ENCODE results near the gene PRKG1. TPM values are rescaled to one million over a fixed set of nuclear protein-coding genes. Genes with fewer than 3 reads are reported as not detected.

Gene PRKG1
- total and polyA plus RNA-seq, 2 experiments from 2014 or later = 10.7 to 21.8 TPM

- H2AFZ ChIP-seq = peak overlapping the region; percentile 46; the same call in 1 of the 2 replicates
- in situ Hi-C loops (cut with MboI) = no loop called here
- 0 to 11% methylated on average over 1 of the region's 1 CpG for WGBS, 2 experiments (ENCODE audit: low coverage in 1 of 2, low lambda C conversion rate in 2 of 2, missing lambda C conversion rate in 2 of 2)
- H3K27ac ChIP-seq = peak overlapping the region; percentile 97
- H3K9ac ChIP-seq = peak overlapping the region; percentile 76
- H3K4me3 ChIP-seq = peak overlapping the region; percentile 59
- no peaks in the 10 kb centered on the region for H3K9me2 ChIP-seq (ENCODE audit: insufficient read depth)
- peaks cover 29% of the 10 kb centered on the region for H3F3A ChIP-seq (ENCODE audit: insufficient read depth)
- no peaks in the 10 kb centered on the region for H3K79me2 ChIP-seq (ENCODE audit: insufficient read depth)
- H3K27me3 ChIP-seq (replicated peaks; ENCODE audit: insufficient read depth) = no peaks in the 10 kb centered on the region
- no peaks in the 10 kb centered on the region for H4K20me1 ChIP-seq (ENCODE audit: insufficient read depth)
- no peak for TF ChIP-seq EZH2 (IDR thresholded peaks at IDR 0.05; ENCODE audit: insufficient read depth, poor library complexity, severe bottlenecking)
- TF ChIP-seq EZH2phosphoT487 (IDR thresholded peaks at IDR 0.05; ENCODE audit: insufficient read depth, low read depth) = no peak
- no peaks in the 10 kb centered on the region for H3K36me3 ChIP-seq (ENCODE audit: low read depth)
- peak overlapping the region; percentile 74 for H3K4me2 ChIP-seq (ENCODE audit: unreplicated experiment)
- peaks cover 24% of the 10 kb centered on the region for H3K4me1 ChIP-seq (ENCODE audit: insufficient read depth)
- peak; percentile 100 for DNase-seq
- H3K9me3 ChIP-seq (ENCODE audit: low read depth) = no peaks in the 10 kb centered on the region
Measured at GRCh38 chr10:51879238-51879637, 805.0 kb downstream of the PRKG1 start.

GRCh38 chr10:51881213-51881612 is 806.9 kb downstream of the PRKG1 start:
- Histone ChIP-seq H3K27me3 (replicated peaks; ENCODE audit: insufficient read depth) (no peaks in the 10 kb centered on the region), H3K27ac (no peak overlapping the region), H3K9ac (no peak overlapping the region), H3F3A (ENCODE audit: insufficient read depth) (peaks cover 29% of the 10 kb centered on the region), H4K20me1 (ENCODE audit: insufficient read depth) (no peaks in the 10 kb centered on the region), H2AFZ (no peak overlapping the region), H3K79me2 (ENCODE audit: insufficient read depth) (no peaks in the 10 kb centered on the region), H3K4me1 (ENCODE audit: insufficient read depth) (peaks cover 31% of the 10 kb centered on the region), H3K9me2 (ENCODE audit: insufficient read depth) (no peaks in the 10 kb centered on the region), H3K36me3 (ENCODE audit: low read depth) (no peaks in the 10 kb centered on the region), H3K9me3 (ENCODE audit: low read depth) (no peaks in the 10 kb centered on the region), H3K4me3 (no peak overlapping the region), H3K4me2 (ENCODE audit: unreplicated experiment) (no peak overlapping the region)
- no peak for DNase-seq
- TF ChIP-seq EZH2 (IDR thresholded peaks at IDR 0.05; ENCODE audit: insufficient read depth, poor library complexity, severe bottlenecking) (no peak), EZH2phosphoT487 (IDR thresholded peaks at IDR 0.05; ENCODE audit: insufficient read depth, low read depth) (no peak)
- in situ Hi-C loops (cut with MboI) = no loop called here

- Histone ChIP-seq H4K20me1 (ENCODE audit: insufficient read depth) (no peaks in the 10 kb centered on the region), H3K4me3 (peak overlapping the region; percentile 48), H2AFZ (no peak overlapping the region), H3K9me3 (ENCODE audit: low read depth) (no peaks in the 10 kb centered on the region), H3K27ac (peak overlapping the region; percentile 68), H3K9me2 (ENCODE audit: insufficient read depth) (no peaks in the 10 kb centered on the region), H3K4me1 (ENCODE audit: insufficient read depth) (peaks cover 14% of the 10 kb centered on the region), H3K27me3 (replicated peaks; ENCODE audit: insufficient read depth) (no peaks in the 10 kb centered on the region), H3F3A (ENCODE audit: insufficient read depth) (peaks cover 16% of the 10 kb centered on the region), H3K36me3 (ENCODE audit: low read depth) (no peaks in the 10 kb centered on the region), H3K9ac (no peak overlapping the region), H3K4me2 (ENCODE audit: unreplicated experiment) (peak overlapping the region; percentile 79), H3K79me2 (ENCODE audit: insufficient read depth) (no peaks in the 10 kb centered on the region)
- WGBS, 2 experiments (ENCODE audit: low coverage in 1 of 2, low lambda C conversion rate in 2 of 2, missing lambda C conversion rate in 2 of 2) = 19 to 20% methylated on average over 4 of the region's 4 CpGs
- DNase-seq = peak; percentile 83
- in situ Hi-C loops (cut with MboI) = no loop called here
- no peak for TF ChIP-seq EZH2phosphoT487 (IDR thresholded peaks at IDR 0.05; ENCODE audit: insufficient read depth, low read depth)
- no peak for TF ChIP-seq EZH2 (IDR thresholded peaks at IDR 0.05; ENCODE audit: insufficient read depth, poor library complexity, severe bottlenecking)
Measured at GRCh38 chr10:51886438-51887068, 812.3 kb downstream of the PRKG1 start.

- Histone ChIP-seq H3K27me3 (replicated peaks; ENCODE audit: insufficient read depth) (no peaks in the 10 kb centered on the region), H2AFZ (no peak overlapping the region), H3K9me2 (ENCODE audit: insufficient read depth) (no peaks in the 10 kb centered on the region), H4K20me1 (ENCODE audit: insufficient read depth) (no peaks in the 10 kb centered on the region), H3K9me3 (ENCODE audit: low read depth) (no peaks in the 10 kb centered on the region), H3K27ac (0 out of 2 replicates have a peak overlapping the region, but pooled peaks have one; percentile 10), H3K4me1 (ENCODE audit: insufficient read depth) (peaks cover 14% of the 10 kb centered on the region), H3K9ac (no peak overlapping the region), H3K4me2 (ENCODE audit: unreplicated experiment) (no peak overlapping the region), H3K36me3 (ENCODE audit: low read depth) (no peaks in the 10 kb centered on the region), H3K4me3 (no peak overlapping the region), H3F3A (ENCODE audit: insufficient read depth) (peaks cover 16% of the 10 kb centered on the region), H3K79me2 (ENCODE audit: insufficient read depth) (no peaks in the 10 kb centered on the region)
- in situ Hi-C loops (cut with MboI) = no loop called here
- TF ChIP-seq EZH2phosphoT487 (IDR thresholded peaks at IDR 0.05; ENCODE audit: insufficient read depth, low read depth) (no peak), EZH2 (IDR thresholded peaks at IDR 0.05; ENCODE audit: insufficient read depth, poor library complexity, severe bottlenecking) (no peak)
- peak; percentile 38 for DNase-seq
Measured at GRCh38 chr10:51888263-51888662, 814.0 kb downstream of the PRKG1 start.

GRCh38 chr10:51892313-51892712 is 818.0 kb downstream of the PRKG1 start:
- Histone ChIP-seq H3K9me3 (ENCODE audit: low read depth) (no peaks in the 10 kb centered on the region), H3K9ac (no peak overlapping the region), H3K36me3 (ENCODE audit: low read depth) (no peaks in the 10 kb centered on the region), H3K79me2 (ENCODE audit: insufficient read depth) (no peaks in the 10 kb centered on the region), H3F3A (ENCODE audit: insufficient read depth) (peaks cover 35% of the 10 kb centered on the region), H4K20me1 (ENCODE audit: insufficient read depth) (no peaks in the 10 kb centered on the region), H3K27me3 (replicated peaks; ENCODE audit: insufficient read depth) (no peaks in the 10 kb centered on the region), H3K4me2 (ENCODE audit: unreplicated experiment) (no peak overlapping the region), H3K27ac (no peak overlapping the region), H2AFZ (no peak overlapping the region), H3K9me2 (ENCODE audit: insufficient read depth) (no peaks in the 10 kb centered on the region), H3K4me1 (ENCODE audit: insufficient read depth) (peaks cover 32% of the 10 kb centered on the region), H3K4me3 (no peak overlapping the region)
- DNase-seq = no peak
- TF ChIP-seq EZH2phosphoT487 (IDR thresholded peaks at IDR 0.05; ENCODE audit: insufficient read depth, low read depth) = no peak
- in situ Hi-C loops (cut with MboI) = no loop called here
- 79 to 93% methylated on average over 1 of the region's 1 CpG for WGBS, 2 experiments (ENCODE audit: low coverage in 1 of 2, low lambda C conversion rate in 2 of 2, missing lambda C conversion rate in 2 of 2)

Measured in GM23248 (cell line).